EH (cell line): ENCODE data around the gene OR4A15.

ENCODE experiments used
- DNase-seq: peaks from one replicate; pipeline ENCODE4 v3.0.0-alpha.2; 2015; ENCODE audit warnings: low read depth

OR4A15 gene

GRCh38 chr11:55367674-55368073 is at the start of gene OR4A15:
OR4A15 (plus strand) TSS chr11:55367974; CDS start chr11:55367974, 0 bp downstream.
- DNase-seq, result no peak

GRCh38 chr11:55324500-55324899 is 43.3 kb upstream of the OR4A15 start:
- no peak for DNase-seq

- DNase-seq, result no peak
Measured at GRCh38 chr11:55342901-55343300, 24.9 kb upstream of the OR4A15 start, which contains the start of gene OR4A16. OR4A16 (plus strand) TSS chr11:55343201; CDS start chr11:55343201, 0 bp downstream.

GRCh38 chr11:55345306-55345705 is 22.5 kb upstream of the OR4A15 start:
- no peak for DNase-seq

- no peak for DNase-seq
Measured at GRCh38 chr11:55349032-55349431, 18.7 kb upstream of the OR4A15 start.

GRCh38 chr11:55357560-55358184 is 10.1 kb upstream of the OR4A15 start:
- DNase-seq, result no peak

GRCh38 chr11:55401011-55401410 is 33.2 kb downstream of the OR4A15 start:
- DNase-seq, result no peak
